H1 (cell line): ENCODE results near the gene SPTBN1. TPM values are rescaled to one million over a fixed set of nuclear protein-coding genes. Genes with fewer than 3 reads are reported as not detected.

ENCODE experiments used
- ASH2L ChIP-seq: fragments of 200-600, 300-600 bp; sonication (generic); IDR thresholded peaks from one replicate; pipeline ENCODE4 v1.7.1; 2017; ENCODE audit warnings: low read length
- BCL11A ChIP-seq, 2 experiments: IDR thresholded peaks; one replicate each; pipeline ENCODE4 v1.6.1; 2011; ENCODE audit warnings: low read depth in 2 of 2, low read length in 2 of 2, mild to moderate bottlenecking in 2 of 2
- KDM4A ChIP-seq: IDR thresholded peaks from one replicate; pipeline ENCODE4 v1.7.1; 2012; ENCODE audit warnings: low read depth, mild to moderate bottlenecking, moderate library complexity, low read length, inconsistent platforms; ENCODE audit not compliant: severe bottlenecking
- KDM5A ChIP-seq: fragments of 200-600 bp; IDR thresholded peaks from 2 replicates; pipeline ENCODE4 v1.7.1; 2012; ENCODE audit warnings: mild to moderate bottlenecking, low read length, inconsistent platforms, mixed read lengths
- PHF8 ChIP-seq: fragments of 200-600 bp; sonication (generic); conservative IDR thresholded peaks from 2 replicates; pipeline ENCODE4 v1.7.1; 2012; ENCODE audit warnings: low read depth, mild to moderate bottlenecking, inconsistent platforms, low read length, moderate library complexity
- POU5F1 ChIP-seq: IDR thresholded peaks from 2 replicates; pipeline ENCODE4 v1.6.1; 2011; ENCODE audit warnings: low read depth, mild to moderate bottlenecking, low read length, moderate library complexity
- TAF1 ChIP-seq: IDR thresholded peaks from 2 replicates; pipeline ENCODE4 v1.6.1; 2011; ENCODE audit warnings: mild to moderate bottlenecking, low read depth, low read length
- ZNF274 ChIP-seq: IDR thresholded peaks from 2 replicates; pipeline ENCODE4 v1.7.0; 2012; ENCODE audit warnings: low read length, borderline replicate concordance; ENCODE audit errors: extremely low read depth
- polyA plus RNA-seq, 7 experiments: library from polyadenylated mRNA; depleted of rRNA in 3 of 7; stranded (reverse) in 5 of 7; unstranded in 2 of 7; fragments of >200 nt in 5 of 7; fragments of 200-250 nt in 2 of 7; gene quantifications; 1 replicate in 5 of 7; 2 replicates in 1 of 7; 4 replicates in 1 of 7; pipeline versions ENCODE4 v1.2.1 to v1.2.3, GENCODE V29; 2011 to 2013; ENCODE audit warnings: missing spikeins in 2 of 7, mixed read lengths in 2 of 7
- total RNA-seq: library from RNA; stranded (reverse); fragmentation: NEBNext Ultra II Directional; extraction: Animal tissue kit (Norgen Biotek cat#: 25700); gene quantifications from 2 replicates; pipeline ENCODE4 v1.2.1, GENCODE V29; 2021
- TF ChIP-seq, protein P1 (sequence below): fragments of 300-600 bp; sonication (generic); IDR thresholded peaks from 2 replicates; pipeline ENCODE4 v1.7.1; 2012; ENCODE audit warnings: low read length, moderate library complexity, mild to moderate bottlenecking, inconsistent platforms; ENCODE audit not compliant: insufficient replicate concordance
- TF ChIP-seq, protein P2 (sequence below): IDR thresholded peaks from 2 replicates; pipeline ENCODE4 v1.6.1; 2012; ENCODE audit warnings: inconsistent platforms

Gene SPTBN1
- total and polyA plus RNA-seq, 2 of the 8 experiments (the other 6 are each of a cell fraction or from before 2014, with no cell fraction given): 31.8 to 180 TPM

DNA sequence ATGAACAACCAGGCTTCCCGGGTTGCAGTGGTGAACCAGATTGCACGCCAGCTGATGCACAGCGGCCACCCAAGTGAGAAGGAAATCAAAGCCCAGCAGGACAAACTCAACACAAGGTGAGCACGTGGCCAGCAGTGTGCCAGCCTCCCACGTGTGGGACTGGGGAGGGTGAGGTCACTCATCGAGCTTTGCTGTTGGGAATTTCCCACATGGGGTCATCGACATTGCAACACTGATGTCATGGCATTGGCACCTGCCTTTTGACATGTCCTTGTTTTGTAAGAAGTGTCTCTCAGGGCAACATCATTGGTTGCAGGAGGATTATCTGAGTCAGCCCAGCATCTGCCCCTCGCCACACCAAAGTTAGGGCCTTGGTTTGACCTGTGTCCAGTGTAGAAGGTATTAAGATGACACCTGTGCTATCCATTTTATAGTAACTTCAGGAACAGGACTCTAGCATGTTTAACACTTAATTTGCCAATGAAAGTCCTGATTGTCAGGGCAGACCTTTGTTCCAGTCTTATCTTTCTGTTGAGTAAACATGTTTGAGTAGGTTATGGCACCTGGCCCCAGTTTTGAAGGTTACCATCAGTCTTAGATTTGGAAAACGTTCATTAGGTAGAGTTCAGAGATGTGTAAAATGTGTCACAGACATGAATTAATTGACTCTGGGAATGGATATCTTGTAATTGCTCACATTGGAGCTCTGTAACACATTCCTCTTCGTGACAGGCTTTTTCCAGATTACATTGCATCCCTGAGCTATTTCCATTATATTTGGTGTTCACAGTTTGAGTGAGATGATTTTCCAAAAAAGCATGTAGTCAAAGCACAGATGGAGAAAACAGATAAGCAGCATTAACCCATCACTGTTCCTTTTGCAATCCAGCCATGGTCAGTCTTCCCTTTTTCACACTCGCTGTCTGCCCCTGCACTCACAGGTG, 174.1 kb downstream of the SPTBN1 start (continued):
- TF ChIP-seq, protein P1, sequence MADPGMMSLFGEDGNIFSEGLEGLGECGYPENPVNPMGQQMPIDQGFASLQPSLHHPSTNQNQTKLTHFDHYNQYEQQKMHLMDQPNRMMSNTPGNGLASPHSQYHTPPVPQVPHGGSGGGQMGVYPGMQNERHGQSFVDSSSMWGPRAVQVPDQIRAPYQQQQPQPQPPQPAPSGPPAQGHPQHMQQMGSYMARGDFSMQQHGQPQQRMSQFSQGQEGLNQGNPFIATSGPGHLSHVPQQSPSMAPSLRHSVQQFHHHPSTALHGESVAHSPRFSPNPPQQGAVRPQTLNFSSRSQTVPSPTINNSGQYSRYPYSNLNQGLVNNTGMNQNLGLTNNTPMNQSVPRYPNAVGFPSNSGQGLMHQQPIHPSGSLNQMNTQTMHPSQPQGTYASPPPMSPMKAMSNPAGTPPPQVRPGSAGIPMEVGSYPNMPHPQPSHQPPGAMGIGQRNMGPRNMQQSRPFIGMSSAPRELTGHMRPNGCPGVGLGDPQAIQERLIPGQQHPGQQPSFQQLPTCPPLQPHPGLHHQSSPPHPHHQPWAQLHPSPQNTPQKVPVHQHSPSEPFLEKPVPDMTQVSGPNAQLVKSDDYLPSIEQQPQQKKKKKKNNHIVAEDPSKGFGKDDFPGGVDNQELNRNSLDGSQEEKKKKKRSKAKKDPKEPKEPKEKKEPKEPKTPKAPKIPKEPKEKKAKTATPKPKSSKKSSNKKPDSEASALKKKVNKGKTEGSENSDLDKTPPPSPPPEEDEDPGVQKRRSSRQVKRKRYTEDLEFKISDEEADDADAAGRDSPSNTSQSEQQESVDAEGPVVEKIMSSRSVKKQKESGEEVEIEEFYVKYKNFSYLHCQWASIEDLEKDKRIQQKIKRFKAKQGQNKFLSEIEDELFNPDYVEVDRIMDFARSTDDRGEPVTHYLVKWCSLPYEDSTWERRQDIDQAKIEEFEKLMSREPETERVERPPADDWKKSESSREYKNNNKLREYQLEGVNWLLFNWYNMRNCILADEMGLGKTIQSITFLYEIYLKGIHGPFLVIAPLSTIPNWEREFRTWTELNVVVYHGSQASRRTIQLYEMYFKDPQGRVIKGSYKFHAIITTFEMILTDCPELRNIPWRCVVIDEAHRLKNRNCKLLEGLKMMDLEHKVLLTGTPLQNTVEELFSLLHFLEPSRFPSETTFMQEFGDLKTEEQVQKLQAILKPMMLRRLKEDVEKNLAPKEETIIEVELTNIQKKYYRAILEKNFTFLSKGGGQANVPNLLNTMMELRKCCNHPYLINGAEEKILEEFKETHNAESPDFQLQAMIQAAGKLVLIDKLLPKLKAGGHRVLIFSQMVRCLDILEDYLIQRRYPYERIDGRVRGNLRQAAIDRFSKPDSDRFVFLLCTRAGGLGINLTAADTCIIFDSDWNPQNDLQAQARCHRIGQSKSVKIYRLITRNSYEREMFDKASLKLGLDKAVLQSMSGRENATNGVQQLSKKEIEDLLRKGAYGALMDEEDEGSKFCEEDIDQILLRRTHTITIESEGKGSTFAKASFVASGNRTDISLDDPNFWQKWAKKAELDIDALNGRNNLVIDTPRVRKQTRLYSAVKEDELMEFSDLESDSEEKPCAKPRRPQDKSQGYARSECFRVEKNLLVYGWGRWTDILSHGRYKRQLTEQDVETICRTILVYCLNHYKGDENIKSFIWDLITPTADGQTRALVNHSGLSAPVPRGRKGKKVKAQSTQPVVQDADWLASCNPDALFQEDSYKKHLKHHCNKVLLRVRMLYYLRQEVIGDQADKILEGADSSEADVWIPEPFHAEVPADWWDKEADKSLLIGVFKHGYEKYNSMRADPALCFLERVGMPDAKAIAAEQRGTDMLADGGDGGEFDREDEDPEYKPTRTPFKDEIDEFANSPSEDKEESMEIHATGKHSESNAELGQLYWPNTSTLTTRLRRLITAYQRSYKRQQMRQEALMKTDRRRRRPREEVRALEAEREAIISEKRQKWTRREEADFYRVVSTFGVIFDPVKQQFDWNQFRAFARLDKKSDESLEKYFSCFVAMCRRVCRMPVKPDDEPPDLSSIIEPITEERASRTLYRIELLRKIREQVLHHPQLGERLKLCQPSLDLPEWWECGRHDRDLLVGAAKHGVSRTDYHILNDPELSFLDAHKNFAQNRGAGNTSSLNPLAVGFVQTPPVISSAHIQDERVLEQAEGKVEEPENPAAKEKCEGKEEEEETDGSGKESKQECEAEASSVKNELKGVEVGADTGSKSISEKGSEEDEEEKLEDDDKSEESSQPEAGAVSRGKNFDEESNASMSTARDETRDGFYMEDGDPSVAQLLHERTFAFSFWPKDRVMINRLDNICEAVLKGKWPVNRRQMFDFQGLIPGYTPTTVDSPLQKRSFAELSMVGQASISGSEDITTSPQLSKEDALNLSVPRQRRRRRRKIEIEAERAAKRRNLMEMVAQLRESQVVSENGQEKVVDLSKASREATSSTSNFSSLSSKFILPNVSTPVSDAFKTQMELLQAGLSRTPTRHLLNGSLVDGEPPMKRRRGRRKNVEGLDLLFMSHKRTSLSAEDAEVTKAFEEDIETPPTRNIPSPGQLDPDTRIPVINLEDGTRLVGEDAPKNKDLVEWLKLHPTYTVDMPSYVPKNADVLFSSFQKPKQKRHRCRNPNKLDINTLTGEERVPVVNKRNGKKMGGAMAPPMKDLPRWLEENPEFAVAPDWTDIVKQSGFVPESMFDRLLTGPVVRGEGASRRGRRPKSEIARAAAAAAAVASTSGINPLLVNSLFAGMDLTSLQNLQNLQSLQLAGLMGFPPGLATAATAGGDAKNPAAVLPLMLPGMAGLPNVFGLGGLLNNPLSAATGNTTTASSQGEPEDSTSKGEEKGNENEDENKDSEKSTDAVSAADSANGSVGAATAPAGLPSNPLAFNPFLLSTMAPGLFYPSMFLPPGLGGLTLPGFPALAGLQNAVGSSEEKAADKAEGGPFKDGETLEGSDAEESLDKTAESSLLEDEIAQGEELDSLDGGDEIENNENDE: no peak
- TF ChIP-seq TAF1 (no peak), PHF8 (no peak), KDM5A (no peak), ZNF274 (no peak), BCL11A (IDR thresholded peaks at IDR 0.05; ENCODE audit: low read depth in 2 of 2, low read length in 2 of 2) (no peak), ASH2L (no peak), KDM4A (no peak), POU5F1 (no peak)
- TF ChIP-seq, protein P2, sequence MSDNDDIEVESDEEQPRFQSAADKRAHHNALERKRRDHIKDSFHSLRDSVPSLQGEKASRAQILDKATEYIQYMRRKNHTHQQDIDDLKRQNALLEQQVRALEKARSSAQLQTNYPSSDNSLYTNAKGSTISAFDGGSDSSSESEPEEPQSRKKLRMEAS: no peak
